ENCODE measurements around the gene GIT2.

DNA sequence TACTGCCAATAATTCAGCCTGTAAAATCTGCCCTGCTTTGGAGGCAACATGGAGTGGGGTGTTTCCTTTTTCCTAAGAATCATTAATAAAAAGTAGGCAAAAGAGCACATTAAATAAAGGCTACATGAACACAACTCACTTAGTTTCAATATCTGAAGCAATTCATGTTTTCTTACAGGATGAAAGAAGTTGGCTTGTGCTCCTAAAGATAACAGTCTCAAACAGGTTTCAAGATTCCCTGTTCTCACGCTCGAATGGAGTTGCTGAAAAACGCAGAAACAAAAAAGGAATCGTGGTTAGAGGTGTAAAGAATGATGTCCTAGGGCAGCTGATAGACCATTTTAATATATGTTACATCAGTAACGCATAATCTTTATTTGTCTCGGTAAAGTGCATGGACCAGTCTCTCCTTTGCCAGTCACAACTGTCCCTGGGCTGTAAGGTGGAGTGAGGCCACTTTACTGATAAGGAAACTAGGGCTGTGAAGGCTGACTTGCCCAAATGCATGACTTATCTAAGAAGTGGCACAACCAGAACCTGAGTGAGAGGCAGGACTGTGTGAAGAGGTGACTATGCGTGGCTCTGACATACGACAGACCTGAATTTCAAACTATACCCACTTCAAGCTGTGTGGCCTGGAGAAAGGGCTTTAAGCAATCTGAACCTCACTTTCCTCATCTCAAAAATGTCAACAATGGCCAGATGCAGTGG, 12.6 kb downstream of the GIT2 start:
- TF ChIP-seq NFRKB (IDR thresholded peaks at IDR 0.05) (no peak), TARDBP (IDR thresholded peaks at IDR 0.05) (no peak), L3MBTL2 (conservative IDR thresholded peaks at IDR 0.05) (no peak), SUZ12 (IDR thresholded peaks at IDR 0.05) (no peak)

All from HEK293T (cell line).